Measurements from ENCODE around the gene CNPY1.

GRCh38 chr7:155594163-155594732 is 47.9 kb upstream of the CNPY1 start:
- no peak for TF ChIP-seq CTCF (IDR thresholded peaks at IDR 0.05)
- TF ChIP-seq POLR2AphosphoS5 (IDR thresholded peaks at IDR 0.05; ENCODE audit: low read depth, low read length): no peak

Data from Panc1 (cell line).